Activated CD8-positive, alpha-beta memory T cell treated with anti-CD3 and anti-CD28 coated beads, Interleukin-2, amount 10 ng/mL, durations not matched to agents 7 days and 5 days (primary cell): Measurements from ENCODE around the gene FGGY. TPM values are rescaled to one million over a fixed set of nuclear protein-coding genes. Genes with fewer than 3 reads are reported as not detected.

Source experiments
- ATAC-seq: fragments of 150-1000 bp; cut with Tn5 transposase; one replicate; pipeline ENCODE4 v1.10.0; 2021; ENCODE audit warnings: moderate library complexity
- CTCF ChIA-PET: fragments of 350-600 bp; sonication (Branson Sonifier 250); formaldehyde crosslinking; loops from one replicate; lab custom pipeline; 2021; ENCODE audit warnings: antibody characterized with exemption; lab: Charles Lee
- DNase-seq: peaks from one replicate; pipeline ENCODE4 v3.0.0-alpha.2; 2020
- H3K27ac Mint-ChIP-seq: one replicate; pipeline ENCODE4 v1.8.0; 2021; ENCODE audit warnings: mild to moderate bottlenecking, mixed read lengths
- H3K27me3 Mint-ChIP-seq: one replicate; pipeline ENCODE4 v1.8.0; 2021; ENCODE audit warnings: mixed read lengths
- H3K36me3 Mint-ChIP-seq: one replicate; pipeline ENCODE4 v1.8.0; 2021; ENCODE audit warnings: mild to moderate bottlenecking, mixed read lengths
- H3K4me1 Mint-ChIP-seq: one replicate; pipeline ENCODE4 v1.8.0; 2021; ENCODE audit warnings: mixed read lengths
- H3K4me3 Mint-ChIP-seq: one replicate; pipeline ENCODE4 v1.8.0; 2021; ENCODE audit warnings: mild to moderate bottlenecking, moderate library complexity, mixed read lengths
- H3K9me3 Mint-ChIP-seq: one replicate; pipeline ENCODE4 v1.8.0; 2022; ENCODE audit warnings: low read depth, mixed read lengths
- total RNA-seq, 2 experiments: library from RNA; stranded (reverse); gene quantifications; one replicate each; pipeline ENCODE4 v1.2.3, GENCODE V29; 2021

Gene FGGY
- total RNA-seq, 2 experiments from 2014 or later = 15.8 to 16.7 TPM

GRCh38 chr1:59429656-59430055 lies 132.8 kb downstream of the FGGY start:
- ATAC-seq (no peak), DNase-seq (no peak)
- Mint-ChIP-seq H3K27ac (no peak overlapping the region), H3K36me3 (peaks cover 3% of the 10 kb centered on the region), H3K4me3 (no peak overlapping the region), H3K4me1 (peaks cover 12% of the 10 kb centered on the region), H3K9me3 (no peaks in the 10 kb centered on the region), H3K27me3 (no peaks in the 10 kb centered on the region)
- CTCF ChIA-PET = no interaction called here

- H3K9me3 Mint-ChIP-seq = no peaks in the 10 kb centered on the region
- DNase-seq (no peak), ATAC-seq (no peak)
- H3K27ac Mint-ChIP-seq = no peak overlapping the region
- peaks cover 15% of the 10 kb centered on the region for H3K4me1 Mint-ChIP-seq
- CTCF ChIA-PET = no interaction called here
- H3K4me3 Mint-ChIP-seq = no peak overlapping the region
- no peaks in the 10 kb centered on the region for H3K27me3 Mint-ChIP-seq
- H3K36me3 Mint-ChIP-seq = peaks cover 3% of the 10 kb centered on the region
Observed at GRCh38 chr1:59431566-59432294, 134.8 kb downstream of the FGGY start.

- peaks cover 20% of the 10 kb centered on the region for H3K4me1 Mint-ChIP-seq
- peaks cover 3% of the 10 kb centered on the region for H3K36me3 Mint-ChIP-seq
- no peak overlapping the region for H3K27ac Mint-ChIP-seq
- no peak for DNase-seq
- H3K27me3 Mint-ChIP-seq = no peaks in the 10 kb centered on the region
- CTCF ChIA-PET = interaction anchor here (0.7 kb wide), 1 partner anchor 9 kb away, joined by 3 read pairs; no protein-coding TSS in a partner anchor
- H3K4me3 Mint-ChIP-seq = no peak overlapping the region
- no peak for ATAC-seq
- no peaks in the 10 kb centered on the region for H3K9me3 Mint-ChIP-seq
Observed at GRCh38 chr1:59432531-59433439, 135.9 kb downstream of the FGGY start.

- DNase-seq = no peak
- no peak for ATAC-seq
- peaks cover 22% of the 10 kb centered on the region for H3K4me1 Mint-ChIP-seq
- H3K27me3 Mint-ChIP-seq = no peaks in the 10 kb centered on the region
- CTCF ChIA-PET = no interaction called here
- peaks cover 3% of the 10 kb centered on the region for H3K36me3 Mint-ChIP-seq
- H3K9me3 Mint-ChIP-seq = no peaks in the 10 kb centered on the region
- no peak overlapping the region for H3K27ac Mint-ChIP-seq
- H3K4me3 Mint-ChIP-seq = no peak overlapping the region
Observed at GRCh38 chr1:59433440-59433813, 136.5 kb downstream of the FGGY start.

- ATAC-seq (no peak), DNase-seq (no peak)
- Mint-ChIP-seq H3K4me3 (no peak overlapping the region), H3K4me1 (peaks cover 22% of the 10 kb centered on the region), H3K27ac (no peak overlapping the region), H3K27me3 (no peaks in the 10 kb centered on the region), H3K36me3 (peaks cover 3% of the 10 kb centered on the region), H3K9me3 (no peaks in the 10 kb centered on the region)
- CTCF ChIA-PET = no interaction called here
Observed at GRCh38 chr1:59434336-59434735, 137.4 kb downstream of the FGGY start.

GRCh38 chr1:59436637-59437036 lies 139.7 kb downstream of the FGGY start:
- Mint-ChIP-seq H3K36me3 (peaks cover 3% of the 10 kb centered on the region), H3K27me3 (no peaks in the 10 kb centered on the region), H3K9me3 (no peaks in the 10 kb centered on the region), H3K4me1 (peaks cover 22% of the 10 kb centered on the region), H3K27ac (no peak overlapping the region), H3K4me3 (no peak overlapping the region)
- no peak for DNase-seq
- ATAC-seq = no peak
- CTCF ChIA-PET = no interaction called here

- no peak for DNase-seq
- Mint-ChIP-seq H3K27me3 (no peaks in the 10 kb centered on the region), H3K4me3 (no peak overlapping the region), H3K4me1 (peaks cover 12% of the 10 kb centered on the region), H3K27ac (no peak overlapping the region), H3K36me3 (no peaks in the 10 kb centered on the region), H3K9me3 (no peaks in the 10 kb centered on the region)
- ATAC-seq = no peak
- CTCF ChIA-PET = no interaction called here
Observed at GRCh38 chr1:59438058-59438560, 141.2 kb downstream of the FGGY start.

- CTCF ChIA-PET = no interaction called here
- H3K9me3 Mint-ChIP-seq = no peaks in the 10 kb centered on the region
- ATAC-seq (no peak), DNase-seq (no peak)
- no peaks in the 10 kb centered on the region for H3K36me3 Mint-ChIP-seq
- no peak overlapping the region for H3K27ac Mint-ChIP-seq
- no peak overlapping the region for H3K4me3 Mint-ChIP-seq
- no peaks in the 10 kb centered on the region for H3K27me3 Mint-ChIP-seq
- H3K4me1 Mint-ChIP-seq = peaks cover 4% of the 10 kb centered on the region
Observed at GRCh38 chr1:59442492-59442891, 145.6 kb downstream of the FGGY start.

GRCh38 chr1:59443310-59443709 lies 146.4 kb downstream of the FGGY start:
- Mint-ChIP-seq H3K4me1 (no peaks in the 10 kb centered on the region), H3K36me3 (no peaks in the 10 kb centered on the region), H3K4me3 (no peak overlapping the region), H3K27me3 (no peaks in the 10 kb centered on the region), H3K9me3 (no peaks in the 10 kb centered on the region), H3K27ac (no peak overlapping the region)
- ATAC-seq (no peak), DNase-seq (no peak)
- CTCF ChIA-PET = interaction anchor here (1.4 kb wide), 1 partner anchor 316 kb away, joined by 3 read pairs; no protein-coding TSS in a partner anchor

GRCh38 chr1:59444520-59444919 lies 147.6 kb downstream of the FGGY start:
- Mint-ChIP-seq H3K36me3 (no peaks in the 10 kb centered on the region), H3K27ac (no peak overlapping the region), H3K9me3 (no peaks in the 10 kb centered on the region), H3K4me3 (no peak overlapping the region), H3K4me1 (no peaks in the 10 kb centered on the region), H3K27me3 (no peaks in the 10 kb centered on the region)
- ATAC-seq = no peak
- CTCF ChIA-PET = interaction anchor here (1.4 kb wide), 1 partner anchor 315 kb away, joined by 3 read pairs; no protein-coding TSS in a partner anchor
- no peak for DNase-seq

GRCh38 chr1:59445040-59445439 lies 148.1 kb downstream of the FGGY start:
- H3K27me3 Mint-ChIP-seq = no peaks in the 10 kb centered on the region
- H3K9me3 Mint-ChIP-seq = no peaks in the 10 kb centered on the region
- no peak for DNase-seq
- no peaks in the 10 kb centered on the region for H3K4me1 Mint-ChIP-seq
- CTCF ChIA-PET = interaction anchor here (1.4 kb wide), 1 partner anchor 314 kb away, joined by 3 read pairs; no protein-coding TSS in a partner anchor
- H3K27ac Mint-ChIP-seq = no peak overlapping the region
- ATAC-seq = no peak
- no peak overlapping the region for H3K4me3 Mint-ChIP-seq
- no peaks in the 10 kb centered on the region for H3K36me3 Mint-ChIP-seq

GRCh38 chr1:59446257-59446901 lies 149.5 kb downstream of the FGGY start:
- no peak for ATAC-seq
- CTCF ChIA-PET = no interaction called here
- no peak for DNase-seq
- Mint-ChIP-seq H3K27me3 (no peaks in the 10 kb centered on the region), H3K27ac (no peak overlapping the region), H3K4me3 (no peak overlapping the region), H3K4me1 (no peaks in the 10 kb centered on the region), H3K36me3 (no peaks in the 10 kb centered on the region), H3K9me3 (no peaks in the 10 kb centered on the region)

GRCh38 chr1:59452026-59452425 lies 155.1 kb downstream of the FGGY start:
- Mint-ChIP-seq H3K9me3 (no peaks in the 10 kb centered on the region), H3K36me3 (peaks cover 5% of the 10 kb centered on the region), H3K27me3 (no peaks in the 10 kb centered on the region), H3K4me3 (no peak overlapping the region), H3K27ac (no peak overlapping the region), H3K4me1 (no peaks in the 10 kb centered on the region)
- DNase-seq = no peak
- no peak for ATAC-seq
- CTCF ChIA-PET = no interaction called here
